Peyer's patch (tissue), 4 donors: Measurements from ENCODE around the gene SMTNL2.

Experiments
- POLR2A ChIP-seq, 2 donors: fragments of 450-650 bp; IDR thresholded peaks; one replicate each; pipeline ENCODE4 v1.5.1; 2017; ENCODE audit warnings: antibody characterized with exemption in 2 of 2, mild to moderate bottlenecking in 2 of 2, moderate library complexity in 2 of 2
- TF ChIP-seq, protein P1 (sequence below), 6 experiments: fragments of 450-650 bp in 4 of 6; fragments of 200-600 bp in 2 of 6; sonication (generic) in 1 of 6; IDR thresholded peaks; one replicate each; pipeline ENCODE4 v1.5.1; 2017 to 2019; ENCODE audit warnings: antibody characterized with exemption in 6 of 6, mild to moderate bottlenecking in 3 of 6, moderate library complexity in 1 of 6

DNA sequence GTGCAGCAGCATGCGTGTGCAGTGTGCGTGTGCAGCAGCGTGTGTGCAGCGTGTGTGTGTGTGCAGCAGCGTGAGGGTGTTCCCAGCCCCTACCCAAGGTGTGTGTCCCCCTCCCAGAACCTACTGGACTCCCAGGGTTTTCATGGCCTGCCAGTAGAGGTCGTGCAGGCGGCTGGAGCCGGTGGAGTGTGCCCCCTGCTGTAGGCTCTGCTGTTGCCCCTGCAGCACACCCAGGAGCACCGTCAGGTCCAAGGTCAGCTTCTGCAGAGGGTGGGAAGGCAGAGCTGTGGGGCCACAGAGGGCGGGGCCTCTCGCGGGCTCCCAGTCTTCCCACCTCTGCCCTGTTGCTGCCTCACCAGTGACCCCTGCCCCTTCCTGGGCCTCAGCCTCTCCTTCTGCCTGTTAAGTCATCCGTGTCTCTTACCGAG lies 44.1 kb upstream of the SMTNL2 start:
- TF ChIP-seq, protein P1, sequence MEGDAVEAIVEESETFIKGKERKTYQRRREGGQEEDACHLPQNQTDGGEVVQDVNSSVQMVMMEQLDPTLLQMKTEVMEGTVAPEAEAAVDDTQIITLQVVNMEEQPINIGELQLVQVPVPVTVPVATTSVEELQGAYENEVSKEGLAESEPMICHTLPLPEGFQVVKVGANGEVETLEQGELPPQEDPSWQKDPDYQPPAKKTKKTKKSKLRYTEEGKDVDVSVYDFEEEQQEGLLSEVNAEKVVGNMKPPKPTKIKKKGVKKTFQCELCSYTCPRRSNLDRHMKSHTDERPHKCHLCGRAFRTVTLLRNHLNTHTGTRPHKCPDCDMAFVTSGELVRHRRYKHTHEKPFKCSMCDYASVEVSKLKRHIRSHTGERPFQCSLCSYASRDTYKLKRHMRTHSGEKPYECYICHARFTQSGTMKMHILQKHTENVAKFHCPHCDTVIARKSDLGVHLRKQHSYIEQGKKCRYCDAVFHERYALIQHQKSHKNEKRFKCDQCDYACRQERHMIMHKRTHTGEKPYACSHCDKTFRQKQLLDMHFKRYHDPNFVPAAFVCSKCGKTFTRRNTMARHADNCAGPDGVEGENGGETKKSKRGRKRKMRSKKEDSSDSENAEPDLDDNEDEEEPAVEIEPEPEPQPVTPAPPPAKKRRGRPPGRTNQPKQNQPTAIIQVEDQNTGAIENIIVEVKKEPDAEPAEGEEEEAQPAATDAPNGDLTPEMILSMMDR (IDR thresholded peaks at IDR 0.05), result peak in 3 of 6 experiments; percentile 53 to 62 (median 54)
- no peak for TF ChIP-seq POLR2A (IDR thresholded peaks at IDR 0.05)
